DMS114 treated with DMSO at 0.1 percent for 48 hours (cell line): ENCODE data around the gene STAT5B.
"Not testable (repeated sequence)": the region's sequence is repeated elsewhere in the genome, so short reads cannot be mapped to it uniquely, and the experiment has no call there.

Experiments used
- DNase-seq: peaks from one replicate; lab custom pipeline; 2025; ENCODE audit not compliant: unreplicated experiment; lab: John Stamatoyannopoulos, UW

Gene STAT5B

DNA sequence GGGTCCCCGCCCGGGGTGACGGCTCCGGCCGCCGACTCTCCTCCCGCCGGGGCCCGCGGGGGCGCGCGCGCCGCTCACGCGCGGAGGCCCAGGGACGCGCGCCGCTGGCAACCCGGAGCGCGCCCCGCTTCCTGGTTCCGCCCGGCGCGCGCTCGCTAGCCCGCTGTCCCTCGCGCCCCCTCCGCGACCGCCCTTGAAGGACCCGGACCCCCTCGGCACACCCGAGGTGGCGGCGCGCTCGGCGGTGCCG is at the start of gene STAT5B:
TSS of gene STAT5B (minus strand) at position 33 of the 250 bp plus-strand sequence. CDS start 44,264 bp downstream, outside the sequence.
- DNase-seq, result peak; percentile 17

DNA sequence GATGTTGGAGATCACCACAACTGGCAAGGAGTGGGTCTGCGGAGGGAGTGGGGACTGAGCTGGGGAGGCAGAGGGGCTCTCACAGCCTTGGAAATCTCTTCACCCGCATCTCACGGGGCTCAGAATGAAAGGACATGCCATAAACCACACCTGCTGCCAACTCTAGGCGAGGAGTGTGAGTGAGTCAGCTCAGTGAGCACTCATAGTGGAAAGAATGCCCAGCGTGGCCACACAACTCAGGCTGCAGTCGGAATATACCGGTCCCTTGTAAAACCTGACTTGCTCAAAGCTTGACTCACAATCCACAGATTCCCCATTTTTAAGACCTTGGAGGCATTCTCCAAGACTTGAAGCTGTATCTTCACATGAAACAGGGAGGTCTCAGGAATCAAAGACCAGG is 48.8 kb upstream of the STAT5B start:
- DNase-seq, result no peak

DNA sequence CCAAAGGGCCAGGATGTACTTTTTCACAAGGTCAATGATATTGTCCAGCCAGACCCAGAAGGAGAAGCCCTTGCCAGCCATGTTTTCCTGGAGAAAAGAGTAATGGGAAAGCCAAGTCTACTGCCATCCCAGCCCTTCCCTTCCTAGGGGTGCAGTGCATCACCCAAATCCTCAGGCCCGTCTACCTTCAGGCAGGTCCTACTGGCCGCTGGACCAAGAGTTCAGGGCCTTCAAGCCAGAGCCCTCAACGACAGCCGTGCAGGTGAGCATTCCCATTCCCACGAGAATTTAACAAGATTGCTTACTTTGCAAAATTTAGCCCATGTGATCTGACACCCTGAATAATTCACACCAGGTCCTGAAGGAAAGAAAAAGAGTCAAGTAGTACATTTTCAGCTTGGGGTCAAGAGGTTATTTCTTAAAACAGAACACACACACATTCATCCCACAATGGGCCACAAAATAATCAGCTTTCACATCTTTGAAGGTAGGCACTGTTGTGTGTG is 47.1 kb upstream of the STAT5B start:
- no peak for DNase-seq

DNA sequence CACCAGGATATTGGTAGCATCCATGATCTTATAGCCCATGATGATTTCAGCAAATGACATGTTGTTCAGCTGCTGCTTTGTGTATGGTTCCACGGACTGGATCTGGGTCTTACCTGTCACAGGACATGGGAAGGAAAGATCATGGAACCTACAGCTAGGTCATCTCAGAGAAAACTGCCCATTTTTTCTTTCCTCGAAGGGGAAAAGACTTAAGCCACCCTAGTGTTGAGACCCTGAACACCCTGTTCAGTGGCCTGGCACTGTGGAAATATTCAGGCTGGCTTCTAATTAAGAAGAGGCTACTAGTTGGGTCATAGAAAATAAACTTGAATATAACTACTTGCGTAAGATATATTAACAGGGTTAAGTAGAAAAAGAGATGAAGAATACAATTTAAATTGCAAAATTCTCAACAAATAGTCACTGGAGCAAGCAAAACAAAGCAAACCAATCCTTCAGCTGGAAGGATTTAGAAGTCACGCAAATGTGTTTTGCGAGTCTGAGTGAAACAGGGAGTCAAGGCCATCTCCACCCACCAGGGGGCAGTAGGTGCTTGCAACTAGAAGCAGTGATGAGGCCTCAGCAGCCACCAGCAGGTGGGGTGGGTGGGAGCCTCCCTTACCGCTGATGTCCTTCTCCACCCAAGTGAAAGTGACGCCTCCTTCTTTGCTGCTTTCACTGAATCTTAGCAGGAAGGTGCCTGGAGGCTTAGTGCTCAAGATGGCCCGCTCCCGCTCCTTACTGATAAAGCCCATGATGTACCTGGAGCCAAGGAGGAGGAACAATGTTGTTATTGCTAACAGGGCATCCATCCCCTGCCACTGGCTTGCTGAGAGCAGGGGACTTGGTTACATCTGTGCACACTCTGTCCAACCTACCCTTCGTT is 46.4 kb upstream of the STAT5B start:
- DNase-seq, result peak; percentile 84

DNA sequence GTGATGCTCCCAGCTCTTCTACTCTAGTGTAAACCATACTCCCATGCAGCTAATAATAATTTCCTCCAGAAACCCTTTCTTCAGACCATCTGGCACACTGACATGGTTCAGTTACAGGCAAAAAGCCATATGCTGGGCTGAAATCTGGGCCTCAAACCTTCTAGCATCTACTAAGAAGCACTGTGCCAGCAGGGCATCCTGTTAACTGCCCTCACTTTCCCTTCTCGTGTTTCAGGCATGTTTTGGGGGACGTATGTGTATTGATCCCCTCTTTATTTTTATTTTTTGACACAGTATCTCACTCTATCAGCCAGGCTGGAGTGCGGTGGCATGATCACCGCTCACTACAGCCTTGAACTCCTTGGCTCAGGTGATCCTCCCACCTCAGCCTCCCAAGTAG is 45.4 kb upstream of the STAT5B start:
- DNase-seq, result no peak

DNA sequence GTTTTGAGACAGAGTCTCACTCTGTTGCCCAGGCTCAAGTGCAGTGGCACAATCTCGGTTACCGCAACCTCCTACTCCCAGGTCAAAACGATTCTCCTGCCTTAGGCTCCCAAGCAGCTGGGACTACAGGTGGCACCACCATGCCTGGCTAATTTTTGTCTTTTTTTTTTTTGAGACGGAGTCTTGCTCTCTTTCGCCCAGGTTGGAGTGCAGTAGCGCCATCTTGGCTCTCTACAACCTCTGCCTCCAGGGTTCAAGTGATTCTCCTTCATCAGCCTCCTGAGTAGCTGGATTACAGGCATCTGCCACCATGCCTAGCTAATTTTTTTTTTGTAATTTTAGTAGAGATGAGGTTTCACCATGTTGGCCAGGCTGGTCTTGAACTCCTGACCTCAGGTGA is 41.8 kb upstream of the STAT5B start:
- not testable (repeated sequence) for DNase-seq

DNA sequence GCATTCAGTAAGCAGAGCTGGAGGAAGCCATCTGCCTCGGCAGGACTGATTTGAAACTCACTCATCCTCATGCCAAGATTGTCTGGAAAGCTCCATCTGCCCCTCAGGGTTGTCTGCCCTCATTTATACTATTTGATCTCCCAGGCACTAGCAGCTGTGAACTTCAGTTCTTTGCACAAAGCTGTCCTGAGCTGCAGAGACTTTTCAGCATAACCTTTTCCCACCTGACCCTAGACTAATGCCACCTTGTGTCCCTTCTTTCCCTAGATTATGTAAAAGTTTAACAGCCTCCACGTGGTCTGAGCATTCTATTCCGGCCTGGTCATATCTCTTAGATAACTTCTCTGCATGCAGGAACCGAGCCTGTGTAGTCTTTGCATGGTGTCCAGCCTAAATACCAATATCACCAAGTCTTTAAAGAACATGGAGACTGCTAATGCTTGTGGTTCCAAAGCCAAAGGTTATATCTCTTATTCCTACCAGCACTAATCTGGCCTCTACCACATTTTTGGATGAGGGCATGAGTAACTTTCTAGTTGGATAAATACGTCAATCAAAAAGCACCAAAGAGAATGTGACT is 41.2 kb upstream of the STAT5B start:
- DNase-seq, result no peak

DNA sequence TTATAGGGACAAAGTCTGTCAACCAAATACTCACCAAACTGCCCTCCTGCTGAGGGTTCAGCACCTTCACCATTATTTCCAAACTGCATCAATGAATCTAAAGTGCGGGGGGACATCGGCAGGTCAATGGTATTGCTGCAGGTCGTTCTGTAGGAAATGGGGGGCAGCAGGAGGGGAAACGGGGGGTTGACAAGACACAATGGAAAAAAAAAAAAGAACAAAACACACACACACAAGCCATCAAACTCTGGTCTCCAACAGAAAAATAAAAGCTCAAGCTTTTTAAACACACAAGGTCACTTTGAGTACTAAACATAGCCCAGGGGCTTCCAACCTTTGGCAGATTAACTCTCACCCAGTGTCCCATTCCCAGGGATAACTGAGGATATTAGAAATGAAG is 40.6 kb upstream of the STAT5B start:
- no peak for DNase-seq

DNA sequence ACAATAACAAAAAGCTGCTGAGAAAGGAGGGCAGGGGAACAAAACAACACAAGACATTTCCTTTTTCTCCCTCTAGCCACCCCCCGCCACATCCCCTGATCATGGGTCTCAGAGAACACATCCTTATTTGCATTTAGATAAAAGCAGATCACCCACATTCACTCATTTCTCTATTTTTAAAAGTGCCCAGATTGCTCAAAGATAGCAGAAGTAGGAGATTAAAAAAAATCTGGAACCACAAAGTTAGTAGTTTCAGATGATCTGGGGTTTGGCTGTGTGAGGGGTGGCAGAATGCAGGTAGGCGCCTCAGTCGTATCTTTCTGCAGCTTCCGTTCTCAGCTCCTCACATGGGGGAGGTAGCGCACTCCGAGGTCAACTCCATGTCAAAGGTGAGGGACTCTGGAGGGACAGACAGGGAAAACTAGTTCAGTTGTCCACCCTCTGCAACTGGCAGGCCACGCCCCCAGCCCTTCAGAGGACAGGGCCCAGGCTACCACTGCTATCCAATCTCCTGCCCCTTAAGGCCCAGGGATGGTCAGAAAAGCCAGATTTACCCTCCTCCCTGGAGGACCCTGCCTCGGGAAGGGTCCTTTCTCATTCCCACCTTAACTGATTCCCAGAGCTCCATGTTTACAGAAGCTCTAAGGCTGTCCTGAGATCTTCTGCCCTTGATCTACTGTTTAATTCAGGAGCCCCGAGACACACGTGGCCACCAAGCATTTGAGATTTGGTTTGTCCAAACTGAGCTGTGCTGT is 39.4 kb upstream of the STAT5B start:
- DNase-seq, result no peak

DNA sequence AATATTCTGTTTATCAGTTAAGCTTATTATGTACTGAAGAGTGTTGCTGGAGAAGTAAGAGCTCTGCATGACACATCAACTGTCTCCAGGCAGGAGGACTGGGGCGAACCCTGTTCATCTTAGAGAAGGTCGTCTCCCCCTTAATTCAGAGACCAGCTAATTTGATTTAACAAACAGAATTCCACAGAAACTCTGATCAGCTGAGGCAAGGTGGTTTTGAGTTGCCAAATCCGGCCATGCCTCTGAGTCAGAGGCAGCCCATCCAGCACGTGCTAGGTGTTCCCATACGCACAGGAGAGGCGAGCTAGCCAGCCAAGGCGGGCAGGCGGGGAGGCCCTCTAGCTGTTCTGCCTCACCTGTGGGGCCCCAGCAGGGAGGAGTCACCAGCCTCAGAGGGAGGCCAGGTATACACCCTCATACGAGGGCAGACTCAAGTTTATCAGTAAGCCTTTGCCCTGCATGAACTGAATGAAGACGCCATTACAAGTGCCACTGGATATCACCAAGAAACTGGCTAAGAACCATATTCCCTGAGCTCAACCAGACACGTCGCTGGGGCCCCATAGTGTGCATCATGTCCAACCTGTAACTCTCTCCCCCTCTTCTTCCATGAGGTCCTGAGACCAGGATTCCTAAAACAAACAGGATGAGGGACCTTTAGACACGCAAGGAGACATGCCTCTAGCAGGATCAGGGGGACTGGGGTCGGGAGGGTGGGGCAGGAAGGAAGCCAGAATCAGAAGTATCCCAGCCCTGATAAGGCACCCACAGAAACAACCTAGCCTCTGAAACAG is 37.8 kb upstream of the STAT5B start:
- no peak for DNase-seq

DNA sequence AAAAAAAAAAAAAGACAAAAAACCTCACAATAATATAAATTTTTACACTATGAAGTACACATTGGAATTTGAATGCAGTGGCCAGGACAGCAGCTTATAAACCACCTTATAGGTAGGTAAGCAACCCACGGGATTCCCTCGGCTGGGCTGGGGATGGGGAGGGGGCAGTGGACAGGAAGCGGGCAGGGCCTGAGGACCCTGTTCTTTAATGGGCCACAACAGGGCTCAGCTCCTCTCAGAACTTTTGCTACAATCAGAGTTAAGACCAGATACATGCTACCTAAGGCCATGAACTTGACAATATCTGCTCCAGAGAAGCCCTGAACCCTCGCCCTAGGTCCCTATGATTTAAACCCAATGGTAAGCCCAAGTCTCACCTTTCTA is 37.2 kb upstream of the STAT5B start:
- DNase-seq, result no peak

DNA sequence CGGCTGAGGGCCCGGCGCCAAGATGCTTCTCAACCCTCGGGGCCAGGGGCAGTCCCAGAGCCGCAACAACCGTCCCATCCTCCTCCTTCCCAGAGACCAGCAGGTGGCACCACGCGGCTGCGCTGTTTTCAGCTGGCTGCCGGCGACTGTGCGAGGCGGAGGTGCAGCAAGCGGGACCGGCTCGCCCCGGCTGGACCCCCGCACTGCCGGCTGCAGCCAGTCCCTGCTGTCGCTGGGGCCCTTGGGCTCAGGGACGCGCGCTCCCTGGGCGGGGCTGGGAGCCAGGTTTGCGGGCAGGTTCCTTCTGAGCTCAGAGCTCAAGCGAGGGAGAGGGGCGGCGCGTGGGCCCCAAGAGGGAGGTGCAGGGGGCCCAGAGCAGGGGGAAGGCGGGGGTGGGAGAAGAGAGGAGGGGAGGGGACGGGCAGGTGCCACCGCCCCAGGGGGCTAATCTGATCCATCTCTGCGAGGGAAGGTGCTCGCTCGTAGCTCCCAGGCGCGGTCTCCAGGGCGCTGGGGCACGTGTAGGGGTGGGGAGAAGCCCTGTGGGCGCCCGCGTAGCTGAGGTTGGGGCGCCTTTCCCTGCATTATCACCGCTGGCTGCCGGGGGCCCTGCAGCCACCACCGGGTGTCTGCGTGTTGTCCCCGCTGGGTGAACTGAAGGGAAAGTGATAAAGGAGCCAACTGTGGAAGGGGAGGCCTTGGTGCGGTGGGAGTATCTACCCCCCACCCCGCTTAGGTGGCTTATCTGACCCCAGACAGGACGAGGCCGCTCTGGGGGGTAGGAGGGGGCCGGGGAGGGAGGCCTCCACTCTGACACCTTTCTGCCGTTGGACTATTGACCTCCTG is 36.3 kb upstream of the STAT5B start:
- peak; percentile 56 for DNase-seq

DNA sequence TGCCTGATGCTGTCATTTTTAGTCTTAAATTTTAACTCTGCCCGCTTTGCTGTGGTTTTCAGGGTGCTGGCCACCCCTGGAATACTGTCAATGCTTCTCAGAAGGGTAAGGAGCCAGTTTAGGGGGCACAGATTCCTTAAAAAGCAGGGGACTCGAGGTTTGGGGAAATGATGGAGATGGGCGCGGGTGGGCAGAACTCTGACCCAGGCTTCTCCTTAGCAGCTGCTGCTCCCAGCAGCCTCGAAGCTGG is 35.8 kb upstream of the STAT5B start:
- DNase-seq, result no peak

DNA sequence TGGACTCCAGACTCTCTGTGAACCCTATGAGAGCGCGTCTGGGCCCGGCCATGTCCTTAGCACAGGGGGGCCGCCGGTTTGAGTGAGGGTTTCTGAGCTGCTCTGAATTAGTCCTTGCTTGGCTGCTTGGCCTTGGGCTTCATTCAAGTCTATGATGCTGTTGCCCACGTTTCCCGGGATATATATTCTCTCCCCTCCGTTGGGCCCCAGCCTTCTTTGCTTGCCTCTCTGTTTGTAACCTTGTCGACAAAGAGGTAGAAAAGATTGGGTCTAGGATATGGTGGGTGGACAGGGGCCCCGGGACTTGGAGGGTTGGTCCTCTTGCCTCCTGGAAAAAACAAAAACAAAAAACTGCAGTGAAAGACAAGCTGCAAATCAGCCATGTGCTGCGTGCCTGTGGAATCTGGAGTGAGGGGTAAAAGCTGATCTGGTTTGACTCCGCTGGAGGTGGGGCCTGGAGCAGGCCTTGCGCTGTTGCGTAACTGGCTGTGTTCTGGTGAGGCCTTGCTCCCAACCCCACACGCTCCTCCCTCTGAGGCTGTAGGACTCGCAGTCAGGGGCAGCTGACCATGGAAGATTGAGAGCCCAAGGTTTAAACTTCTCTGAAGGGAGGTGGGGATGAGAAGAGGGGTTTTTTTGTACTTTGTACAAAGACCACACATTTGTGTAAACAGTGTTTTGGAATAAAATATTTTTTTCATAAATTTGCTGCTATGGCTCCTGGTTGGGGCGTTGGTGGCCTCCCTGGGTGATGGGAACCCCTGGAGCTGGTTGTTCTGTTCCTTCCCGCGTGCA is 35.2 kb upstream of the STAT5B start:
- DNase-seq, result no peak

DNA sequence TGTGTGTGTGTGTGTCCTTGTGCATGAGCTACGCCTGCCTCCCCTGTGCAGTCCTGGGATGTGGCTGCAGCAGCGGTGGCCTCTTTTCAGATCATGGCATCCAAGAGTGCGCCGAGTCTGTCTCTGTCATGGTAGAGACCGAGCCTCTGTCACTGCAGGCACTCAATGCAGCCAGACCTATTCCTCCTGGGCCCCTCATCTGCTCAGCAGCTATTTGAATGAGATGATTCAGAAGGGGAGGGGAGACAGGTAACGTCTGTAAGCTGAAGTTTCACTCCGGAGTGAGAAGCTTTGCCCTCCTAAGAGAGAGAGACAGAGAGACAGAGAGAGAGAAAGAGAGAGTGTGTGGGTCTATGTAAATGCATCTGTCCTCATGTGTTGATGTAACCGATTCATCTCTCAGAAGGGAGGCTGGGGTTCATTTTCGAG is 34.6 kb upstream of the STAT5B start:
- DNase-seq, result no peak

DNA sequence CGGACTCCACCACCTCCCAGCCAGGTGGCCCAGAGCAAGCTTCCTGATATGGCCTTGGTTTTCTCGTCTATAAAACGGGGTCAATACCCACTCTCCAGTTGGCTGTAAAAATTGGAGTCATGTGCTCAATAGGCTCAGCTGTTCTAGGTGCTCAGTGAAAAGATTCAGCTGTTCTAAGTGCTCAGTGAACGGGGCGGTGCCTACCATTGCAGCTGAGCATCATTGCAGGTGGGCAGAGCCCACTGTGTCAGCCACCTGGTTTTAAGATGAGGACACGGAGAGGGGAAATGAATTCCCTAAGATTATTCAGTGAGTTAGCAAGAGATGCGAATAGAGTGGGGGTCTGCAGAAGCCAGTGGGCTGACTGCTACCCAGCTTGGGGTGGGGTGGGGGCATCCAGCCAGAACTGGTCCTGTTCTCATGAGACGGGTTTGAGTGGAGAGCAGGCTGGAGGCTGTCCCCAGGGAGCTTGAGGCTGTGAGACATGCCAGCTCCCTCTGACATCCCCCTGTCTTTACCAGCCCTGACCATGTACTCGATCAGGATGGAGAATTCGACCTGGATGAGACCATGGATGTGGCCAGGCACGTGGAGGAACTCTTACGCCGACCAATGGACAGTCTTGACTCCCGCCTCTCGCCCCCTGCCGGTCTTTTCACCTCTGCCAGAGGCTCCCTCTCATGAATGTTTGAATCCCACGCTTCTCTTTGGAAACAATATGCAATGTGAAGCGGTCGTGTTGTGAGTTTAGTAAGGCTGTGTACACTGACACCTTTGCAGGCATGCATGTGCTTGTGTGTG is 34.0 kb upstream of the STAT5B start:
- DNase-seq, result no peak

DNA sequence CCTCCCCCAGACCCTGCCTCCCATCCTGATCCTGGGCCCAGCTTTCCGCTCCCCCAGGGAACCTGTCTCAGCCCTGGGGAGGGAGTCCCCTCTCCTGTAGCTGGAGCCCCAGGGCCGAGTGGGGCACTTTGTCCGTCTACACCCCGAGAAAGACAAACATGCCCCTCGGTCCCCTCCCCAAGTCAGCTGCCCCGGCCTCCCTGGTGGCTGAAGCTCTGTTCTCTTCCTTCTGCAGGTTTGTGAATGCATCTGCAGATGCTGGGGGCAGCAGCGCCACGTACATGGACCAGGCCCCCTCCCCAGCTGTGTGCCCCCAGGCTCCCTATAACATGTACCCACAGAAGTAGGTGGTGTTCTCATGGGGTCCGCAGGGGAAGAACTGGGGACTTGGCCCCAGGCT is 33.0 kb upstream of the STAT5B start:
- no peak for DNase-seq

DNA sequence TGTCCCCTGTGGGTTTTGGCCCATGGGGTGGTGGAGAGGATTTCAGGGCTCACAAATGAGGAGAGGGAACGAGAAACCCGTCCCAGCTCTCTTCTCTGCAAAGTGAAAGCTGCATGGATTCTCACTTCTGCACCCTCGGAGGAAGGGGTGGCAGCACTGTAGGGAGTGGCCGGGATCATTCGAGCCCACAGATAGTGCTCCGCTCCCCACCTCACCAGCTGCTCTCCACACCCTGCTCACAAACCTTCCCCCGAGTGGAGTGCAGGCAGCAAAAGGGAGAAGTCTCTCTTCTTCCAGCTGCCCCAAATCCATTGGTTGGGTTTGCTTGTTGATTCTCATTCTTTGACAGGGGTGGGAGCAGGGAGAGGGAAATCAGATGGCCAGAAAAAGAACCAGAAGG is 32.3 kb upstream of the STAT5B start:
- DNase-seq, result no peak

DNA sequence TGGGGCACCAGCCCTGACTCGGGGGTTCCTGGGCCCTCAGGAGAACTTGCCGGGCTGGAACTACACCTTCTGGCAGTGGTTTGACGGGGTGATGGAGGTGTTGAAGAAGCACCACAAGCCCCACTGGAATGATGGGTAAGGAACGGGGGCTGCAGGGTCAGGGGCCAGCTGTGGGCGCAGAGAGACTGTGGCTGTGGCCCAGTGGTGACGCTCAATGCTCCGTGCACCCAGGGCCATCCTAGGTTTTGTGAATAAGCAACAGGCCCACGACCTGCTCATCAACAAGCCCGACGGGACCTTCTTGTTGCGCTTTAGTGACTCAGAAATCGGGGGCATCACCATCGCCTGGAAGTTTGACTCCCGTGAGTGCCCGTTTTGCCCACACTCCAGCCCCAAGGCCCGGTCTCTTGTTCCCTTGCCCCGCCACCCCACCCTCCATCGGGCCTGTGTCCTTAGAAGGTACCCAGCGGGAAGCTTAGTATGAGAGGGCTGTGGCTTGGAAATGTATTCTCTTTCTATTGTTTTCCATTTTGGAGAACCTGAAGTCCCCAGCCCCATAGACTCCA is 31.3 kb upstream of the STAT5B start:
- DNase-seq, result no peak
